ENCODE results near the gene CLNS1A. TPM values are rescaled to one million over a fixed set of nuclear protein-coding genes. Genes with fewer than 3 reads are reported as not detected.

CLNS1A gene
- total RNA-seq, 1 donor, result 88.5 TPM

DNA sequence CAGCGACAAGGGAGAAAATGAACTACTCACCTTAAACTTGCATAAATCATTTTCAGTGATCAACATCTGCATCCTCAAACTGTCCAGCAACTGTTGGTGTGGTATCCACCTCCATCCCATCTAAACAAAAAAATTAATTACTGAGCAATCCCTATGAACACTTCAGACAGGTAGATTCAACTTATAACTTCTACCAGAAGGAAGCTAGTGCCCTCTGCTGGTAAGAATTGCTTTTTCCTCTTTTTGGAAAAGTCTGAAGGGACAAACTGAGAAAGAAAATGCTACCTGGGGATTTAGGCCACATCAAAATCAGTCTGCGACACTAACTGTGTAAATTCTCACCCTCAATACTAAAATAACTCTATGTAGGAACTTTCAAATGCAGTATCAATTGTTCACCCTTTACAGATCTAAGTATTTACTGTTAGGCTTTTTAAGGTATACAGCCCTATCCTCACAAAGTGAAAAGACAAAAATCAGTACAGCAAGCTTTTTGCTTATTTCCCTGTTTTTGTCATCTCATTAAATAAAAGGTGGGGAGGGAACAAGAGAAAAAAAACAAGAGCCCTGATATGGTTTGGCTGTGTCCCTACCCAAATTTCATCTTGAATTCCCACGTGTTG lies 17.9 kb downstream of the CLNS1A start:
- H3K4me3 ChIP-seq (ENCODE audit: low read depth, low read length), result no peak overlapping the region
- TF ChIP-seq, protein P1, sequence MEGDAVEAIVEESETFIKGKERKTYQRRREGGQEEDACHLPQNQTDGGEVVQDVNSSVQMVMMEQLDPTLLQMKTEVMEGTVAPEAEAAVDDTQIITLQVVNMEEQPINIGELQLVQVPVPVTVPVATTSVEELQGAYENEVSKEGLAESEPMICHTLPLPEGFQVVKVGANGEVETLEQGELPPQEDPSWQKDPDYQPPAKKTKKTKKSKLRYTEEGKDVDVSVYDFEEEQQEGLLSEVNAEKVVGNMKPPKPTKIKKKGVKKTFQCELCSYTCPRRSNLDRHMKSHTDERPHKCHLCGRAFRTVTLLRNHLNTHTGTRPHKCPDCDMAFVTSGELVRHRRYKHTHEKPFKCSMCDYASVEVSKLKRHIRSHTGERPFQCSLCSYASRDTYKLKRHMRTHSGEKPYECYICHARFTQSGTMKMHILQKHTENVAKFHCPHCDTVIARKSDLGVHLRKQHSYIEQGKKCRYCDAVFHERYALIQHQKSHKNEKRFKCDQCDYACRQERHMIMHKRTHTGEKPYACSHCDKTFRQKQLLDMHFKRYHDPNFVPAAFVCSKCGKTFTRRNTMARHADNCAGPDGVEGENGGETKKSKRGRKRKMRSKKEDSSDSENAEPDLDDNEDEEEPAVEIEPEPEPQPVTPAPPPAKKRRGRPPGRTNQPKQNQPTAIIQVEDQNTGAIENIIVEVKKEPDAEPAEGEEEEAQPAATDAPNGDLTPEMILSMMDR (IDR thresholded peaks at IDR 0.05; ENCODE audit: insufficient read depth, low read depth, low read length), result peak; percentile 73
- DNase-seq (ENCODE audit: low read depth), result peak; percentile 59

DNA sequence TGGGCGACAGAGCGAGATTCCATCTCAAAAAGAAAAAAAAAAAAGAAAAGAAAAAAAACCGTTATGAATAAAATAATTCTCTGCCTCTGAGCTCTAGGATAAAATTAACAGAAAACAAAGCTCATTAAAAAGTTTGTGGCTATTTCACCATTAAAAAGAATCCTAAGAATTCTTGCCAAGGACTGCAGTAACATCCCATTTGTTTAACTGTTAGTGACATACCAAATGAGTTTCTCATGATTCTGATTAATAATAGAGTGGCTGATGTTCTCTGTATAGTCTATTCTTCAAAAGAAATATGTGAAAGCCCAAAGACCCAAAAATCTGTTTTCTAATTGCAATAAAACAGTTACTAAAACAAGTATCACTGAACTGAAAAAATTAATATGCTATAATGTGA lies 19.7 kb downstream of the CLNS1A start:
- no peak overlapping the region for H3K4me3 ChIP-seq (ENCODE audit: low read depth, low read length)
- DNase-seq (ENCODE audit: low read depth), result peak; percentile 54

DNA sequence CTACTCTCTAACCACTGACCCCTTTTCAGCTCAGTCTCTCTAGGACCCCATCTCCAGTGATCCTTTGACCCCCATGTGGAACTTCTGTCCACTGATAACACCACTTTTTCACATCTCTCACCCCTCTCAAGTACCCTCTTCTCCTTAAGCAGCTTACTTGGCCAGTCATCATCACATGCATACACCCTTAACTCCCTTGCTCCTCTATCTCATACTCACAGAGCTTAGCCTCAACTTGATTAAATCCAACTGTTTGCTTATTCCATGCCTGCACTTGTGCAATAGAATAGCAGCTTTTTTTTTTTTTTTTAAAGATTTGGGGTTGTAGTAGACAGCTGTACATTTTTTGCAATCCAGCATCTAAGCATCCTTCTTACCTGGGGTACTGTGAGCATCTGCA lies 25.7 kb downstream of the CLNS1A start:
- DNase-seq (ENCODE audit: low read depth), result peak; percentile 28
- TF ChIP-seq, protein P1 (IDR thresholded peaks at IDR 0.05; ENCODE audit: insufficient read depth, low read depth, low read length), result no peak
- no peak overlapping the region for H3K4me3 ChIP-seq (ENCODE audit: low read depth, low read length)

More for the DNA sequence above, 19.7 kb downstream of the CLNS1A start:
- TF ChIP-seq, protein P1 (IDR thresholded peaks at IDR 0.05; ENCODE audit: insufficient read depth, low read depth, low read length), result no peak

DNA sequence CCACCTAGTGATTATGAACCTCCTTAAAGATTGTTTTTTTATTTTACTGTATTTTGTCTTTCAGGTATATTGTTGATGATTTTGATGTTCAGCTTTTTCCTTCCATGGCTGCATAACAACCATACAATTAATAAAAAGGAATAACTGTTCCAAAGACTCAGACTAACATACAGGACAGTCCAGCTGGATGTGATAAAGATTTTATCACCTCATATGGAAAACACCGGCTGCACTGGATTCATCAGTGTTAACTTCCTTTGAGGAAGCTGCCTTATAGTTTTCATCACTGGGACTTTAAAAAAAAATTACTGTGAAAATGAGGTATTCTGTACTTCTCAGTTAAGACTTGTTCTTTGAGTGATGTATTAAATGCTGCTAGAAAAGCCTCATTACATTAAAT lies 28.4 kb downstream of the CLNS1A start:
- DNase-seq (ENCODE audit: low read depth), result no peak
- TF ChIP-seq, protein P1 (IDR thresholded peaks at IDR 0.05; ENCODE audit: insufficient read depth, low read depth, low read length), result no peak
- H3K4me3 ChIP-seq (ENCODE audit: low read depth, low read length), result no peak overlapping the region

DNA sequence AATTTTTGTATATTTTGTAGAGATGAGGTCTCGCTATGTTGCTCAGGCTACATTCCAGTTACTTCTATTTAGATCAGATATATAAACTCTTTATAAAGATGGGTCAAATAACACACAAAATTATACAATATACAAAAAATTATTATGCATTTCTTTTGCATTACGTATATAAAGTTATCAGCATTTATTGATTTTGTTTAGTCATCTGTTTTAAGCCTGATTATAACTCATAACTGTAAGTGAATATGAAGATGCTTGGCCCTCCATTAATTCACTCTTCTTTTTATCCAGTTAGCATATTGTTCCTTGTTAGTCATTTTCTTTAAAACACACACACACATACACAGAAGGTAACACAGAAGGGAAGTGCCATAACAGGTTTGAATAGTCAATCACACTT lies 33.3 kb downstream of the CLNS1A start:
- DNase-seq (ENCODE audit: low read depth), result no peak
- TF ChIP-seq, protein P1 (IDR thresholded peaks at IDR 0.05; ENCODE audit: insufficient read depth, low read depth, low read length), result no peak

DNA sequence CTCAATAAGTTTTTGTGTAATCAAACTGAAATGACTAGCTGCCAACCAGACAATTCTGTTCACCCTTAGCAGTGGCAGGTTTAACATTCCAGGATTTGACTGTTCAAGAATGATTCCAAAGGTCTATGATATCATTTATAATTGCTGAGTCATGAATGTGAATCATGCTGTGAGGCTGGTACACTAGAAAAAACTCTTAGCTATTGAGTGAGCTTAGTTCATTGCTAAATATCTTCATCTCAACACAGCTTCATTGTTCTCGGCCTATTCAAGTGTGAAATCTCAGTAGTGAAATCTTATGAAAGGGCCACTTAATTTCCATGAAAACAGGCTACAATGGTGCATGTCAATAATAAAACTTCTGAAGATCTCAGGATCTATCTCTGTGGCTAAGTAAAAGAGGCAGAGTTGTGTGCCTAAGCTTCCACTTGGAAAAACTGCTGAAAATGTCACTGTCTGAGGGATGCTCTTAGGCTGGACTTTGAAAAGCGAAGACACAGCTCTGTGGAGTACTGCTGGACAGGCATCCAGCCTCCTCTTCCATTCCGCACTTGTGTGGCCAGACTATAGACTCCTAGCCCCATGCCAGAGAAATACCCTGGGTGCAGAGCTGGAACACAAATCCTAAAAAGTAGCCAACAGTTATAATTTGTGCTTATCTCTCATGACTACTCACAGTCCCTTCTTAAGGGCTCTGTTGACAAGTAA lies 35.1 kb downstream of the CLNS1A start:
- DNase-seq (ENCODE audit: low read depth), result peak; percentile 63
- TF ChIP-seq, protein P1 (IDR thresholded peaks at IDR 0.05; ENCODE audit: insufficient read depth, low read depth, low read length), result no peak
- H3K4me3 ChIP-seq (ENCODE audit: low read depth, low read length), result no peak overlapping the region

More for the DNA sequence above, 33.3 kb downstream of the CLNS1A start:
- H3K4me3 ChIP-seq (ENCODE audit: low read depth, low read length), result no peak overlapping the region

Data from fibroblast of villous mesenchyme (primary cell).